ENCODE results near the gene CMTM4.

The CMTM4 gene

DNA sequence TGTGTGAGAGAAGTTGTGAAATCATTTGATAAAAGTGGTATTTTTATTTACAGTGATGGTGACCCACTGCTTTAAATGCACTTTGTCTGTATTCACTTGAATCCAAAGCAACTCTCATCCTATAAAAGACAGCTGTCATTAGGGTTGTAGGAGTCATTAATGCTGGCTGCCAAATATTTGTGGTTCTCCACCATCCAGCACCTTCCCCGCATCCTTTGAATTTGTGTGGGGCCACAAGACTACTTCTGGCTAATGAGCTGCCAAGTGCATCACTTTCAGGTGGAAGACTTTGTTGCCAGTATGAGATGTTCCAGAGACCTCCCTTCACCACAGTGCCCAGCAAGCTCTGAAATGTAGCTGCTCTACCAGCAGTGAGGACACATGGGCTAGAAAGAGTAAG, 48.7 kb downstream of the CMTM4 start:
- H3K4me3 ChIP-seq (ENCODE audit: low read length): no peak overlapping the region
- DNase-seq (ENCODE audit: low read depth): no peak
- TF ChIP-seq, protein P1, sequence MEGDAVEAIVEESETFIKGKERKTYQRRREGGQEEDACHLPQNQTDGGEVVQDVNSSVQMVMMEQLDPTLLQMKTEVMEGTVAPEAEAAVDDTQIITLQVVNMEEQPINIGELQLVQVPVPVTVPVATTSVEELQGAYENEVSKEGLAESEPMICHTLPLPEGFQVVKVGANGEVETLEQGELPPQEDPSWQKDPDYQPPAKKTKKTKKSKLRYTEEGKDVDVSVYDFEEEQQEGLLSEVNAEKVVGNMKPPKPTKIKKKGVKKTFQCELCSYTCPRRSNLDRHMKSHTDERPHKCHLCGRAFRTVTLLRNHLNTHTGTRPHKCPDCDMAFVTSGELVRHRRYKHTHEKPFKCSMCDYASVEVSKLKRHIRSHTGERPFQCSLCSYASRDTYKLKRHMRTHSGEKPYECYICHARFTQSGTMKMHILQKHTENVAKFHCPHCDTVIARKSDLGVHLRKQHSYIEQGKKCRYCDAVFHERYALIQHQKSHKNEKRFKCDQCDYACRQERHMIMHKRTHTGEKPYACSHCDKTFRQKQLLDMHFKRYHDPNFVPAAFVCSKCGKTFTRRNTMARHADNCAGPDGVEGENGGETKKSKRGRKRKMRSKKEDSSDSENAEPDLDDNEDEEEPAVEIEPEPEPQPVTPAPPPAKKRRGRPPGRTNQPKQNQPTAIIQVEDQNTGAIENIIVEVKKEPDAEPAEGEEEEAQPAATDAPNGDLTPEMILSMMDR (conservative IDR thresholded peaks at IDR 0.05; ENCODE audit: low read length): no peak

DNA sequence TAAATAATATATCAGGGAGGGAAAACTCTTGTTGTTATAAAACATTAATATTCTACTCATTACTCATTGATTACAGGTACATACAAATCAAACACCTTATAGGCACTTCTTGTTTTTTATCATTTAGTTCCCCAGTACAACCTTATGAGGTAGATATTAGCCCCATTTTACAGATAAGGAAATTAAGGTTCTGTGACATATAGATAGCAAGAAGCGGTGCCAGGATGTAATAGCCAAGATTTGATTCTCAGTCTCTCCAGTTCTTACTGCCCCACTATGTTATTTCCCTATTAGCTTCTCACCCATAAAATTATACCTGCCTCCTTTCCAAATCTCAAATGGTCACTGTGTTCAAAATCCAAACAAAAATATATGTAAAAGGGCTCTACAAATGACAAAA, 55.2 kb downstream of the CMTM4 start:
- H3K4me3 ChIP-seq (ENCODE audit: low read length): no peak overlapping the region
- DNase-seq (ENCODE audit: low read depth): no peak
- TF ChIP-seq, protein P1 (conservative IDR thresholded peaks at IDR 0.05; ENCODE audit: low read length): no peak

DNA sequence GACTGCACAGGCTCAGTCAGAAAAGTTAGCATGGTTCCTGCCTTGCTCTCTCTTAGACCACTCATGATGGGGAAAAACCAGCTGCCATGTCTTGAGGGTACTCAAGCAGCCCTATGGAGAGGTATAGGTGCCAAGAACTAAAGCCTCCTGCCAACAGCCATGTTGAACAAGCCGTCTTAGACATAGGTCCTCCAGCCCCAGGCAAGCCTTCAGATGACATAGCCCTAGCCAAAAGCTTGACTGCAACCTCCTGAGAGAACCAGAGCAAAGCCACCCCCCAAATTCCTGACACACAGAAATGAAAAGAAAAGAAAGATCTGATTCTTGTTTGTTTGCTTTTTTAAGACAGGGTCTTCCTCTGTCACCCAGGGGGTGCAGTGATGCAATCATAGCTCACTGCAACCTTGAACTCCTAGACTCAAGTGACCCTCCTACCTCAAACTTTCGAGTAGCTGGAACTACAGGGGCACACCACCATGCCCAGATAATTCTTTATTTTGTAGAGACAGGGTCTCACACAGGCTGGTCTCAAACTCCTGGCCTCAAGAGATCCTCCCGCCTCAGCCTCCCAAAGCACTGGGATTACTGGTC, 55.7 kb downstream of the CMTM4 start:
- TF ChIP-seq, protein P1 (conservative IDR thresholded peaks at IDR 0.05; ENCODE audit: low read length): no peak
- no peak for DNase-seq (ENCODE audit: low read depth)
- H3K4me3 ChIP-seq (ENCODE audit: low read length): no peak overlapping the region

- TF ChIP-seq, protein P1 (conservative IDR thresholded peaks at IDR 0.05; ENCODE audit: low read length): no peak
Measured at GRCh38 chr16:66639091-66639885, 57.3 kb downstream of the CMTM4 start.

GRCh38 chr16:66637806-66638205, 58.7 kb downstream of the CMTM4 start:
- H3K4me3 ChIP-seq (ENCODE audit: low read length): no peak overlapping the region
- TF ChIP-seq, protein P1 (conservative IDR thresholded peaks at IDR 0.05; ENCODE audit: low read length): no peak
- DNase-seq (ENCODE audit: low read depth): no peak

More at GRCh38 chr16:66639091-66639885, 57.3 kb downstream of the CMTM4 start:
- peak; percentile 54 for DNase-seq (ENCODE audit: low read depth)
- H3K4me3 ChIP-seq (ENCODE audit: low read length): no peak overlapping the region

- DNase-seq (ENCODE audit: low read depth): no peak
- no peak overlapping the region for H3K4me3 ChIP-seq (ENCODE audit: low read length)
- TF ChIP-seq, protein P1 (conservative IDR thresholded peaks at IDR 0.05; ENCODE audit: low read length): no peak
Measured at GRCh38 chr16:66636199-66636598, 60.3 kb downstream of the CMTM4 start.

DNA sequence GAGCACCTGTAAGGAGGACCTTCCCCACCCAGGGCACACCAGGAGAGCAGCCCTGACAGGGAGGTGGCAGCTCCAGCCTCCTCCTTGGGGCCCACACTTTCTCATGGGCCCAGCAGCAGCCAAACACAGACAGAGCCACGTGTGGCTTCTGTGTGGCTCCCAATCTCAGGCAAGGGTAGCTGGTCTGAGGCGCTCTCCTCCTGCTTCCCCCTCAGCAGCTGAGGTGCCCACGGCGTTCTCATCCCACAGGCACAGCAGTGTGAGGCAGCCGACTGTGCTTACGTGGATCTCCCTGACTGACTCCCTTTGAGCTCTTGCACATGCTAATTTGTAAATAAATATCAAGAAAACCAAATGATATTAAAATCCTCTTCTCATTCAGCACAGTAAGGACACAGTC, 61.1 kb downstream of the CMTM4 start:
- no peak overlapping the region for H3K4me3 ChIP-seq (ENCODE audit: low read length)
- TF ChIP-seq, protein P1 (conservative IDR thresholded peaks at IDR 0.05; ENCODE audit: low read length): no peak
- no peak for DNase-seq (ENCODE audit: low read depth)
